Activated CD4-positive, alpha-beta T cell treated with anti-CD3 and anti-CD28 coated beads, Interleukin-2, amount 50 U/mL, for 16 hours (primary cell): ENCODE results near the gene SUFU.

Source experiments
- DNase-seq: peaks from one replicate; pipeline ENCODE4 v3.0.0-alpha.2; 2020

Gene SUFU

DNA sequence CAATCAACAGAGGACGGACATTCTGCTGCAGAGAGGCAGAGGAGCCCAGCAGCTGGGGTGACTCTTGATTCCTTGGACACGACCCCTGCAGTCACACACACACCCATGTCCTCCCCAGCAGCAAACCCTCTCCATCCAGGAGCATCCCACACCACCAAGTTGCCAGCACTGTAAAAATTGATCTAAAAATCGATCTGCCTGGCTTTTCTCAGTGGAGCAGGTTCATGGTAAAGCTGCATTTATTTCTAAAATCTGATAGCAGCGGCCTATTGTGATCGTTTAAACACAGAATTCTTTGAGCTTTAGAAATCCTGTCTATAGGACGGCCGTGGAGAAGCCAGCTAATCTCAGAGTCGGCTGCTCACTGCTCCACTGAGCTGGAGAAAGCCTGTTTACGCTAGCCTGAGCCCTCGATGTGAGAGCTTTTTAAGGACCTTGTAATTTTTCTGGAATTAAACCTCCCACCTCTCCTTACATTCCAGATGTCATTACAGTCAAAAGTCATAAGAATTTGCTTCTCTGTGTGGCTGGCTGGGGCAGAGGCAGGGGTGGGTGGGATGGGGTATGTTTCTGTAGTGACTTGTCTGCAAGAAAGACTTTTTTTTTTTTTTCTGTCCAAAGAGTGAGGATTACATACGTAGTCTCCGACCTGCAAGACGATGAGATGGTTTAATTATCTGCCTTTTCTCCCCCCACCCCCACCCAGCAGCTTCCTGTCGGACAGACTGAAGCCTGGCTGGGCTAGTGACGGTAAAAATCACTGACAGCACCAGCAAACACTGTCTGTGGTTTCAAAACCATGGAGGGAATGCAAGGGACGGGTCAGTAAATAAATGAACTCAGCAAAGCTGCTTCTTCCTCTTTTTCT, 172.1 kb downstream of the SUFU start:
- no peak for DNase-seq

DNA sequence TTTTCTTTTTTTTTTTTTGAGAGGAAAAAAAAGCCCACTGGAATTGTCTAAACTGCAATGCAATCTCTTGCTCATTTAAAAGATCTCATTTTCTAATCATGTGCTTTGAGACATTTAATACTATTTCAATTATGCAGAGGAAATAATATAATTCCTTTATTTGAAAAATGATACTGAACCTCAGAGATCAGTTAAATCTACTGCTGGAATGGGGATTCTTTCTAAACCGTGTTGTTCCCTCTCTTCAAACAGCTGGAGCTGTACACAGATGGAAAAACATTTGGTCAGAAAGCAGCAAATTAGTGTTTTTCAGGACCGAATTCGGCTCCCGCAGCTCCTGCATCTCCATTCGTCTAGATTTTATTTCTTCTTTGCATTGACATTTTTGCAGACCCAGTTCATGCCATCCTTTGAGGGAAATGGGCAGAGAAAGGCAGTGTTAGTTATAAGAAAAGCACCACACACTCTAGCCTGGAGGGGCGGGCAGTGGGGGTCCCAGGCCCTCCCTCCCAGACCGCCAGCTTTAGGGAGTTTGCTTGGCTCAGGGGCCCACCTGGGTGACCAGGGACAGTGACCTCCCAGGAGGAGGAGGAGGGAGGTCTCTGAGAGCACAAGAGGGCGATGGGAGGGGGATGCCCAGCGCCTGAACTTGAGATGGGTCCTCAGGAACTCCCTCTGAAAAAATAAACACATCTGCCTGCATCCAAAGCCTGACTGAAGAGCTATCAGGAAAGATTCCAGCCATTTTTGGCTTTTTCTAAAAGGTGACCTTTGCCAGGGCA, 173.0 kb downstream of the SUFU start:
- no peak for DNase-seq

DNA sequence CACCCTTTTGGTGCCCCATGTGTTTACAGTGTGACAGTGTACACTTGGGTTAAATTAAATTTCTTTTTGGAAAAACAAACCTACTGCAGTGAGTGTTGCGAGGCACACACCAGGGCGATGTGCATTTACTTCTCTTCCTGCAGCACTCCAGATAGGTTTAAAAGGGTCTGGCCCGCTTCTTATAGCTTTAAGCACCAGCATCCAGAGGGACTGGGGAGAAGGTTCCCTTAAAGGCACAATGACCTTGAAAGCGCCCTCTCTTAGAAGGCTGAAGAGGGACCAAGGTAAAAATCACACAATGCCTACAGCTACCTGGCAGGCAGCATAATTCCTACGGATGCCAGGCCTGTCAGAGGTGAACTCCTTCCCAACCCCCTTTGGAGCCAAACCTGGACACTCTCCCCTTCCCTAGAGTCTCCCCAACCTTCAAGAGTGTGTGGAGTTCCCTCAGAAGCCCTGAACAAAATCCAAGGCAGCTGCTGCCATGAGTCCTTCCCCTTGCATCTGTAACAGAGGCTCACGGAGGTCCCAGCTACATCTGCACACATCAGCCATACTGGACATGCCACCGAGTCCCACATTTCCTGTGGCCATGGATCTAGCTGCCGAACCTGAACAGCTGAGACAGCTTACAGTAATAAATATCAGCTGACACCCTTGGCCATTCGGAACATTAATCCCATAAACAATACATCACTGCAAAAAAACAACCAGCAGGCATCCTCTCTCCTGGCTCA, 173.7 kb downstream of the SUFU start:
- DNase-seq, result no peak

DNA sequence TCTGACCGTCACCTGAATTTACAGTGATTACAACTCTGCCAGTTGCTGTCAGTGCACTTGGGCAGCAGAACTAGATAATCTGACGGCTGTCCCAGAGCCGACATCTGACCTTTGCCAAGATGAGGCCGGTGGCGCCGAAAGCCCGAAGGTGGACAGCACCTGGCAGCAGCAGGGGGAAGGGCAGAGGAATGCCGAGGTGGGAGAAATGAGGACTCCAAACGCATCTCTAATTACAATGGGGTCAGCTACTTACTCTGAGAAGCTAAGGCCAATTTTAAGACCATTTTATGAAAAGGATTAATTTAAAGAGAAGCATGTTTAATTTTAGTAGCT, 174.3 kb downstream of the SUFU start:
- no peak for DNase-seq

DNA sequence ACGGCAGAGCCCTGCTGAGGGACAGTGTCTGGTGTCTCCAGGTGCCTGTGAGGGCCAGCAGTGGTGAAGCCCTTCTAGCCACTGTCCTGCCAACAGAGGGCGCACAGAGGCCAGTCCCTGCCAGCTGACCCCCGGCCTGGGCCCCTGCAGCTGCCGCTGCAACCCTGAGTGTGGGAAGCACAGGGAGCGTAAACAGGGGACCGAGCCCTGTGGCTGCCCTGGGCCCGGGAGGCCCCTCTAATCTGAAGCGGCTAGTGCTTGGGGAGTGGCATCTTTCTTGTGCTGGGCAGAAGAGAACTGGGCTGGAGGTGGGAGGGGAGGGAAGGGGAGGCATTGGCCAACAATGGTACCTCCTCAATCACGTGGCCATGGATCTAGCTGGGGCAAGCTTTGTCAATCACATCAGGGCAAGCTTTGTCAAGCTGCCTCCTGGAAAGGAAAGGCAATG, 175.1 kb downstream of the SUFU start:
- peak; percentile 25 for DNase-seq

DNA sequence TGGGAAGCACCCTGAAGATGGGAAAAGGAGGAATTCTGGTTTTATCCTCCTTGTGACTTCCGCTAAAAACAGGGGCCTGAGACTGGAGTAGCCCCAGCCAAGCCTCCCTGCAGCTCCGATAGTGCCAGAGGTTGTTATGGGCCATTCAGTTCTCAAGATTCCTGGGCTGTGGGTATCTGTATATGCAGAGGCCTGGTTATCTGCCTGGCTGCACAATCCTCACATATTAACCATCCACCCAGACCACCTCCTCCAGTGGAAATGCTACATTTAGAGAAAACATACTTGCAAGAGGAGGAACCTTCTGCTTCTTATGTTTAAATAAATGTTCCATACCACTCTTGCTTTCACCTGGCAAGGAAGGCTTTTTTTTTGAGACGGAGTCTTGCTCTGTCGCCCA, 175.8 kb downstream of the SUFU start:
- no peak for DNase-seq

DNA sequence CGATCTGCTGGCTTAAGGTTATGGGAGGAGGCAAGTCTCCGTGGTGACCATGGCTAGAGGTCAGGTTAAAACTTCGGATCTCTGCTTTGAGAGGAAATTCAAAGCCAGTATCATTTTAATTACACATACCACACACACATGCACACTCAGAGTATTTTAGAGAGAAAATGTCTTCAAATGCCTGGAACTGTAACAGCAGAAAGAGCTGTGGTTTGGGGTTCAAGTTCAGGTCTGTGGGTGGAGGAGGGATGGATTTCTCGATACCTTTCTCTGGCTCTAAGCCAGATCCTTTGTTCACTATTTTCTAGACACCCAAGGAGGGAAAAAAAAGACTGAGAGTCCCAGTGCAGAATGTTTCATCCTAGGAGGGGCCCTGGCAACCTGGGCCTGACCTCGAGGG, 177.9 kb downstream of the SUFU start:
- no peak for DNase-seq

DNA sequence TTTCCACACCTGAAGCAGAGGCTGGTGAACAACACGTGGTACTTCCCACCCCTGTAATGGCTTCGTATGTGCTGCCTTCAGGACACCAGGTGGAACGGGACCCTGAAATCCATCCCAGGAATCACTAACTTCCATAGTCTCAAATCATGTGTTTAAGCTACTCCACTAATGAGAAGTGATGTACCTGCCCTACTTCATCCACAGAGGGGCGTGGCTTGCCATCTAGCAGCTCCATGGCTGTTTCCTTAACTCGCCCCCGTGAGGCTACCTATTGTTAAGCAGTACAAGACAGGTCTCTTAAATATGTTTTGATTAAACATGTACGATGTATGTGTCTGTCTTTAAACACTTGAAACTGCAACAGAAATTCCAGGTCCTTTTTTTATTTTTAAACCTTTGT, 178.6 kb downstream of the SUFU start:
- no peak for DNase-seq

DNA sequence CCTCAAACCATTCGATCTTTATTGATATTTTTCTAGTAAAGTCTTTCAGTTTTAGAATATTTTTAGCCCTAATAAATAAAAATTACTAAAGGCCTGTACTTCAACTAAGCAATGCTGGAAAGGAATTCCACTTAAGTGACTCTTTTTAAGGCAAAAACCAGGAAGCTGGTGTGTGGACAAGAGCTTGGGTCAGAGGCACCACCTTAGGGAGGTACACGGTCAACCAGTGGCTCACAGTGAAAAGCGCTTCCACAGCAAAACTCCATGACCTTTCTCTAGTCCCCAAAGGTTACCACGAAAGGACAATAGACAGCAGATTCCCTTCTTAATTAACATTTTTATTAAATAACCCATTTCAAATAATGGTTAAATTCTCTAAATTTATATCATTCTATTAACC, 179.2 kb downstream of the SUFU start:
- DNase-seq, result no peak
